Right ventricle myocardium superior (tissue), 1 donor: ENCODE results near the gene SRMS. TPM values are rescaled to one million over a fixed set of nuclear protein-coding genes. Genes with fewer than 3 reads are reported as not detected.

ENCODE experiments used
- ATAC-seq: fragments of 200-7000 bp; cut with Tn5 transposase; one replicate; pipeline ENCODE4 v1.9.1; 2020; ENCODE audit warnings: mild to moderate bottlenecking; ENCODE audit not compliant: poor library complexity
- DNase-seq: peaks from one replicate; pipeline ENCODE4 v3.0.0-alpha.2; 2020
- intact Hi-C: fragments of 100-400 bp; cut with DNase I; formaldehyde crosslinking; loops from one replicate; pipeline ENCODE4 v1.11.2; 2022
- total RNA-seq: library from RNA; stranded (reverse); fragmentation: NEBNext Ultra II Directional; extraction: Animal tissue kit (Norgen Biotek cat#: 25700); gene quantifications from one replicate; pipeline ENCODE4 v1.2.1, GENCODE V29; 2021
- donor health status: DM: no; HTN: yes; CAD: no; lungs with severe emphysema.

SRMS gene
- total RNA-seq, 1 donor from 2014 or later, result not detected

GRCh38 chr20:63532449-63532971 lies 15.0 kb downstream of the SRMS start:
- intact Hi-C loops, result no loop called here
- no peak for ATAC-seq
- DNase-seq, result peak; percentile 37

- DNase-seq (no peak), ATAC-seq (no peak)
- intact Hi-C loops, result no loop called here
These were observed 15.7 kb downstream of the SRMS start for GRCh38 chr20:63531686-63532448.

GRCh38 chr20:63530788-63531160 lies 16.8 kb downstream of the SRMS start:
- intact Hi-C loops, result no loop called here
- ATAC-seq (no peak), DNase-seq (no peak)

GRCh38 chr20:63529861-63530787 lies 17.4 kb downstream of the SRMS start:
- ATAC-seq (no peak), DNase-seq (peak; percentile 33)
- intact Hi-C loops, result no loop called here

- no peak for ATAC-seq
- intact Hi-C loops, result no loop called here
These were observed 18.2 kb downstream of the SRMS start for GRCh38 chr20:63529180-63529860.

GRCh38 chr20:63527184-63527583 lies 20.4 kb downstream of the SRMS start:
- intact Hi-C loops, result no loop called here
- ATAC-seq (no peak), DNase-seq (no peak)

More at GRCh38 chr20:63529180-63529860, 18.2 kb downstream of the SRMS start:
- no peak for DNase-seq

- DNase-seq (no peak), ATAC-seq (no peak)
- intact Hi-C loops, result no loop called here
These were observed 21.6 kb downstream of the SRMS start for GRCh38 chr20:63525971-63526370.

GRCh38 chr20:63525185-63525584 lies 22.4 kb downstream of the SRMS start:
- intact Hi-C loops, result no loop called here
- no peak for ATAC-seq
- no peak for DNase-seq

- intact Hi-C loops, result no loop called here
- DNase-seq (peak; percentile 42), ATAC-seq (no peak)
These were observed 24.5 kb downstream of the SRMS start for GRCh38 chr20:63522981-63523611.

- intact Hi-C loops, result no loop called here
- peak; percentile 39 for DNase-seq
- ATAC-seq, result no peak
These were observed 25.3 kb downstream of the SRMS start for GRCh38 chr20:63522091-63522868.

- ATAC-seq (no peak), DNase-seq (peak; percentile 55)
- intact Hi-C loops, result no loop called here
These were observed 25.9 kb downstream of the SRMS start for GRCh38 chr20:63521602-63522001.

GRCh38 chr20:63520934-63521601 lies 26.5 kb downstream of the SRMS start:
- intact Hi-C loops, result no loop called here
- DNase-seq (peak; percentile 83), ATAC-seq (peak; percentile 59)

GRCh38 chr20:63520504-63520933 lies 27.0 kb downstream of the SRMS start, which contains the start of gene PPDPF:
Gene PPDPF, plus strand, starts transcription at chr20:63520765. Its CDS starts 544 bp downstream, at chr20:63521309.
- DNase-seq, result peak; percentile 92
- intact Hi-C loops, result no loop called here
- ATAC-seq, result peak; percentile 94

GRCh38 chr20:63519668-63520503 lies 27.7 kb downstream of the SRMS start:
- DNase-seq (peak; percentile 80), ATAC-seq (peak; percentile 72)
- intact Hi-C loops, result no loop called here

GRCh38 chr20:63518946-63519667 lies 28.4 kb downstream of the SRMS start:
- DNase-seq, result peak; percentile 46
- intact Hi-C loops, result no loop called here
- ATAC-seq, result no peak
